Choroid plexus epithelial cell (primary cell): Measurements from ENCODE around the gene CAMSAP2.

Experiments used
- DNase-seq: peaks from one replicate; pipeline ENCODE4 v3.0.0-alpha.2; 2010; ENCODE audit warnings: low read depth
- H3K4me3 ChIP-seq: 2 replicates; pipeline ENCODE4 v1.5.1; 2011; ENCODE audit warnings: low read depth, mild to moderate bottlenecking, control low read depth, low read length, moderate library complexity
- TF ChIP-seq, protein P1 (sequence below): conservative IDR thresholded peaks from 2 replicates; pipeline ENCODE4 v1.5.1; 2011; ENCODE audit warnings: low read depth, mild to moderate bottlenecking, control low read depth, inconsistent platforms, low read length, moderate library complexity

Gene CAMSAP2

DNA sequence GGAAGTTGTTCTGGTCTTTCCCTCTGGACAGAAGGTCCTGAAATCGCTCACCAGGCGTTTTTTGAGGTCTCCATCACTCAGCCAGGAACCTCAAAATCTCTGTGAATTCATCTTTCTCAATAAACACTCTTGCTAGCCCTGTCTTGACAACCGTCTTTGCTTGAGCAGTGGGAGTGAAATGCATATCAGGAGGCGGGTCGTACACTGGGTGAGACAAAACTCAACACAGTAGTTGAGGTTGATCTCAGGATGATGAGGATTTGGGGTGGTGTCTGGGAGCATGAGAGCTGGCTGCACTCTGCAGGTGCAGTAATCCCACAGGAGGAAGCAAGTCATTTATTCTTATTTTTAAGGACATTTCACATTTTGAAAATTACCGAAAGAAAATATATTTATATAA, 136.0 kb downstream of the CAMSAP2 start:
- TF ChIP-seq, protein P1, sequence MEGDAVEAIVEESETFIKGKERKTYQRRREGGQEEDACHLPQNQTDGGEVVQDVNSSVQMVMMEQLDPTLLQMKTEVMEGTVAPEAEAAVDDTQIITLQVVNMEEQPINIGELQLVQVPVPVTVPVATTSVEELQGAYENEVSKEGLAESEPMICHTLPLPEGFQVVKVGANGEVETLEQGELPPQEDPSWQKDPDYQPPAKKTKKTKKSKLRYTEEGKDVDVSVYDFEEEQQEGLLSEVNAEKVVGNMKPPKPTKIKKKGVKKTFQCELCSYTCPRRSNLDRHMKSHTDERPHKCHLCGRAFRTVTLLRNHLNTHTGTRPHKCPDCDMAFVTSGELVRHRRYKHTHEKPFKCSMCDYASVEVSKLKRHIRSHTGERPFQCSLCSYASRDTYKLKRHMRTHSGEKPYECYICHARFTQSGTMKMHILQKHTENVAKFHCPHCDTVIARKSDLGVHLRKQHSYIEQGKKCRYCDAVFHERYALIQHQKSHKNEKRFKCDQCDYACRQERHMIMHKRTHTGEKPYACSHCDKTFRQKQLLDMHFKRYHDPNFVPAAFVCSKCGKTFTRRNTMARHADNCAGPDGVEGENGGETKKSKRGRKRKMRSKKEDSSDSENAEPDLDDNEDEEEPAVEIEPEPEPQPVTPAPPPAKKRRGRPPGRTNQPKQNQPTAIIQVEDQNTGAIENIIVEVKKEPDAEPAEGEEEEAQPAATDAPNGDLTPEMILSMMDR: no peak
- no peak overlapping the region for H3K4me3 ChIP-seq
- no peak for DNase-seq

DNA sequence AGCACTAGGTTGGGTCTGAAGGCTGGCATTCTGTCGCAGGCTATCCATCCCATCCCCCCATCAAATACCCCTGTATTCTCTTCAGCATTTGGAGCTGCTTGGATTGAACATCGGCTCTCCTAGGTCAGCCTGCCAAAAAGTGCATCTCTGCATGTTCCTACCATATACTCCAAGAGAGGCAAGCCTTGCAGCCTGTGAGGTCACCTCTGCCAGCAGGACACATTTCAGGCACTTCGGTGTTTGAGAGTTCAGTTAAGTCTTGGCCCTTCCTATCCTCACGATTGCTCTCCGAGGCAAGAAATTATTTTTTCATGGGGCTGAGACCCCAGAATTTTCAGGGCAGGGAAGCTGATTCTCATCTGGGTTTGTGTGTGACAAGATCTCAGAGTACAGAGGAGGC, 136.7 kb downstream of the CAMSAP2 start:
- TF ChIP-seq, protein P1: no peak
- no peak for DNase-seq

DNA sequence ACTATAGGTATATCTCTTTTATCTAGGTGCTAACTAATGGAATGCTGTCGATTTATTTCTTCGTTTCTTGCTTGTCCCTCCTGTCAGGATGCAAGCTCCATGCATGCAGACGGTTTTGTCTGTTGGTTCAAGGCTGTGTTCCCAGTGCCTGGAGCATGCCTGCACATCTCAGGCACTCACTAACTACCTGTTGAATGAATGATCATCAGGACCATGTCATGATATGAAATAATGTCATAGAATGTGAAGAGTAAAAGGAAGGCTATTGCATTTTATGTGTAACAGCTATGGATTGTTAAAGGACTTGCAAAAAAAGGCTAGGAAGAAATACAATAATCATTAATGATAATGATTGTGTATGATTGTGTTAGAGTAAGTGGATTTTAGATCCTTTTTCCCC, 138.3 kb downstream of the CAMSAP2 start:
- DNase-seq: no peak
- TF ChIP-seq, protein P1: no peak
- H3K4me3 ChIP-seq: no peak overlapping the region

More for the DNA sequence above, 136.7 kb downstream of the CAMSAP2 start:
- H3K4me3 ChIP-seq: no peak overlapping the region

DNA sequence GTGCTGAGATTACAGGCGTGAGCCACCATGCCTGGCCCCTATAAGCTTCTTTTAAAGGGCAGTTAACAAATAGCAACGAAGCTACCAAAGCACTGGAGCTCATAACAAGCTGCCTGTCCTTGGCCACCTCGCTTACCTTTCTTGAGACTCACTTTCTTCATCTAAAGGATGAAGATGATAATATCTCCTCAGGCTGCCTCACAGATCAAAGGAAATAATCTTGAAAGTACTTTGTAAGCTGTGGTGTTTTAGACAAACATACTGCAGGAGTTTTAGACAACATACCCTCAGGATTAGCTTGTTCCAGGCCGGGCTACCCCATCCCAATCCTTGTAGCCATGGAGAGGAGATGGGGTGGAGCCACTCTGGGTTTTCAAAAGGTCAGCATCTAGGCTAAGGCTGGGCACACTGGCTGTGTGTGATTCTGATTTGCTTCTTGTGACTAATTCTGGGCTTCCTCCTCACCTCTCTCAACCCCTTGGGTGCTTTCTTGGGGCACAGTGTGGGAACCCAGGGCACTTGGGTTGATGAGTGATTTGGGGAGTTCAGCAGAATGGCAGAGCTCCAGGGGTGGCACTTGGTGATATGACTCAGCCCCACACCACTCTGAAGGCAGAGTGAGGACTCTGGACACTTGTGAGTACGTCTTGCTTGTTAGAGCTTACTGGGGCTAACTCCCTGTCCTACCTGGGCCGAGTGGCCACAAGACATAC, 139.3 kb downstream of the CAMSAP2 start:
- TF ChIP-seq, protein P1: no peak
- no peak for DNase-seq
- no peak overlapping the region for H3K4me3 ChIP-seq

DNA sequence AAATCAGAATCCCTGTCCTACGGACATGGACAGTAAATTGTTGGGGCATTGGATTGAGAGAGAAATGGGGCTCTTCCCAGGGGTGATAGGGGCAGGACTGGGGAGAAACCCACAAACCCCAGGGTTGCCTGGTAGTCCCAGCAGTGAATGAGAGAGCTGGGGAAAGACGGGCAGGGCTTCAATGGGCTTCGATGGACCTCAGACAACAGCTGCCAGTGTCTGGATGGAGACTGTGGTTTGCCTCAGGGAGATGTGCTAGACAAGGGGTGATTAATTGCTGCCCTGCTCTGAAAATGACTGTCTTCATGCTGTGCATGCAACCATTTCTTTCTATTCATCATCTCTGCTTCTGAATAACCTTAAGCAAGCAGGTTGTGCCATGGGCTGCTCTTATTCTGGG, 141.5 kb downstream of the CAMSAP2 start:
- TF ChIP-seq, protein P1: no peak
- DNase-seq: no peak
- H3K4me3 ChIP-seq: no peak overlapping the region

DNA sequence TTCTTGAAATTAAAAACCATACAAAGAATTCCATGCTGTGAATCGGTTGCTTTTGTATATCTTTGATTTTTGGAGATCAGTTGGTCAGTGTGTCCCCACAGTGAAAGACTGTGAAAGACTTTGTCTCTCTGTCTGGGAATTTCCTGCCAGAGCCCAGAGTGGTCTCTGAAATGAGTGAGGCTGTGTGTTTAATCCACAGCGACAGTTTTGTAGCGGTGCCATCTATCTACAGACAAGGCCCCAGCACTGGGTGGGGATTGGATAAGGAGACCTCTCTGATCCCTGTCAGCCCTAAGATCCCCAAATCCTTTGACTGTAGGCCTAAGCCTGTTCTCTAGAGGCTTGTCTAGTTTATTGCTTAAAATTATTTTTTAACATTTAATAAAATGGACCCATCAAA, 144.4 kb downstream of the CAMSAP2 start:
- H3K4me3 ChIP-seq: no peak overlapping the region
- TF ChIP-seq, protein P1: no peak
- DNase-seq: no peak
